GM12878 (cell line): ENCODE results near the gene RIC3. TPM values are rescaled to one million over a fixed set of nuclear protein-coding genes. Genes with fewer than 3 reads are reported as not detected.

Experiments
- CREB1 ChIP-seq: IDR thresholded peaks from 2 replicates; pipeline ENCODE4 v1.6.1; 2012; ENCODE audit warnings: low read depth, mild to moderate bottlenecking, inconsistent platforms
- EP300 ChIP-seq, 2 experiments: fragments of 150-350 bp in 1 of 2; IDR thresholded peaks; 2 replicates each; pipeline ENCODE4 v1.6.1; 2011 to 2012; ENCODE audit warnings: low read depth in 2 of 2, low read length in 2 of 2, borderline replicate concordance in 1 of 2, improper control_type of control experiment in 1 of 2, inconsistent platforms in 1 of 2; ENCODE audit not compliant: control insufficient read depth in 1 of 2
- FOXK2 ChIP-seq: fragments of 450-650 bp; IDR thresholded peaks from 2 replicates; pipeline ENCODE4 v1.6.1; 2017; ENCODE audit warnings: mild to moderate bottlenecking, moderate library complexity
- JUNB ChIP-seq: IDR thresholded peaks from 2 replicates; pipeline ENCODE4 v1.6.1; 2016; ENCODE audit warnings: antibody characterized with exemption, mild to moderate bottlenecking
- NR2F1 ChIP-seq: fragments of 450-650 bp; conservative IDR thresholded peaks from 2 replicates; pipeline ENCODE4 v1.6.1; 2017; ENCODE audit warnings: mild to moderate bottlenecking
- NRF1 ChIP-seq: conservative IDR thresholded peaks from 2 replicates; pipeline ENCODE4 v1.6.1; 2011; ENCODE audit warnings: mild to moderate bottlenecking, low read depth, low read length, improper control_type of control experiment
- PAX5 ChIP-seq: IDR thresholded peaks from 2 replicates; pipeline ENCODE4 v1.6.1; 2011; ENCODE audit warnings: low read depth, low read length, borderline replicate concordance
- TBL1XR1 ChIP-seq: IDR thresholded peaks from 2 replicates; pipeline ENCODE4 v1.6.1; 2012; ENCODE audit warnings: low read depth, low read length, improper control_type of control experiment
- YY1 ChIP-seq: IDR thresholded peaks from 2 replicates; pipeline ENCODE4 v1.6.1; 2011; ENCODE audit warnings: low read depth, mild to moderate bottlenecking, low read length
- polyA plus RNA-seq, 11 experiments: library from polyadenylated mRNA; depleted of rRNA in 4 of 11; unstranded in 6 of 11; stranded (reverse) in 5 of 11; fragments of >200 nt; fragmentation: Nextera tagmentation in 4 of 11; fragmentation: Illumina TruSeq in 1 of 11; extraction: Ambion mirVana in 4 of 11; extraction: Trizol in 1 of 11; gene quantifications; 1 replicate in 1 of 11; 2 replicates in 10 of 11; pipeline versions ENCODE4 v1.2.1 to v1.2.3, GENCODE V29; 2011 to 2016; ENCODE audit warnings: inconsistent platforms in 2 of 11, missing spikeins in 2 of 11, low read depth in 1 of 11
- total RNA-seq, 4 experiments: library from RNA; depleted of rRNA in 3 of 4; stranded (reverse); fragments of >200 nt in 3 of 4; fragmentation: Illumina TruSeq in 1 of 4; extraction: Trizol in 1 of 4; gene quantifications; 2 replicates each; pipeline versions ENCODE4 v1.2.1 to v1.2.3, GENCODE V29; 2013 to 2021
- TF ChIP-seq, protein P1 (sequence below): fragments of 450-650 bp; IDR thresholded peaks from 2 replicates; pipeline ENCODE4 v1.6.1; 2017; ENCODE audit warnings: mild to moderate bottlenecking, moderate library complexity
- TF ChIP-seq, protein P2 (sequence below): IDR thresholded peaks from 2 replicates; pipeline ENCODE4 v1.6.1; 2011; ENCODE audit warnings: low read depth, low read length, improper control_type of control experiment, borderline replicate concordance
- TF ChIP-seq, protein P3 (sequence below): fragments of 450-650 bp; IDR thresholded peaks from 2 replicates; pipeline ENCODE4 v1.6.1; 2016; ENCODE audit warnings: mild to moderate bottlenecking, moderate library complexity, borderline replicate concordance

Gene RIC3
- total and polyA plus RNA-seq, 10 of the 15 experiments (the other 5 are each of a cell fraction or from before 2014, with no cell fraction given): 0.90 to 8.9 (median 2.2) TPM

DNA sequence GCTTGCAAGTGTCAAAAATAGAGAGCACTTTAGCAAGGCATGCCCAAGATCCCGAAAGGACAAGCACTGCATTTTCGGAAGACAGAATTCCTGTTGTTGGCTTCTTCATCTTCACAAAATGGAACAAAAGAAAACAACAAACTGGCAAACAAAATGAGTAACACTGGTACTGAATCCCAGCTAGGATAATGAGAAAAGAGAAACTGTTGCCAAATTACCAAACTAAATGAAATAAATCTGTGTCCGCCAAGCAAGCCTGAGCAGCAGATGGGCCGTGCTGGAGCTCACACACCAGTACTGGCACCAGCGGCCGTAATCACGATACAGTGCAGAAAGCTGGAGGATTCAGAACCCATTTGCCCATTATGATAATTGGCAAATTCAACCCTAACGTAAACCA, 57.2 kb downstream of the RIC3 start (continued):
- TF ChIP-seq, protein P1, sequence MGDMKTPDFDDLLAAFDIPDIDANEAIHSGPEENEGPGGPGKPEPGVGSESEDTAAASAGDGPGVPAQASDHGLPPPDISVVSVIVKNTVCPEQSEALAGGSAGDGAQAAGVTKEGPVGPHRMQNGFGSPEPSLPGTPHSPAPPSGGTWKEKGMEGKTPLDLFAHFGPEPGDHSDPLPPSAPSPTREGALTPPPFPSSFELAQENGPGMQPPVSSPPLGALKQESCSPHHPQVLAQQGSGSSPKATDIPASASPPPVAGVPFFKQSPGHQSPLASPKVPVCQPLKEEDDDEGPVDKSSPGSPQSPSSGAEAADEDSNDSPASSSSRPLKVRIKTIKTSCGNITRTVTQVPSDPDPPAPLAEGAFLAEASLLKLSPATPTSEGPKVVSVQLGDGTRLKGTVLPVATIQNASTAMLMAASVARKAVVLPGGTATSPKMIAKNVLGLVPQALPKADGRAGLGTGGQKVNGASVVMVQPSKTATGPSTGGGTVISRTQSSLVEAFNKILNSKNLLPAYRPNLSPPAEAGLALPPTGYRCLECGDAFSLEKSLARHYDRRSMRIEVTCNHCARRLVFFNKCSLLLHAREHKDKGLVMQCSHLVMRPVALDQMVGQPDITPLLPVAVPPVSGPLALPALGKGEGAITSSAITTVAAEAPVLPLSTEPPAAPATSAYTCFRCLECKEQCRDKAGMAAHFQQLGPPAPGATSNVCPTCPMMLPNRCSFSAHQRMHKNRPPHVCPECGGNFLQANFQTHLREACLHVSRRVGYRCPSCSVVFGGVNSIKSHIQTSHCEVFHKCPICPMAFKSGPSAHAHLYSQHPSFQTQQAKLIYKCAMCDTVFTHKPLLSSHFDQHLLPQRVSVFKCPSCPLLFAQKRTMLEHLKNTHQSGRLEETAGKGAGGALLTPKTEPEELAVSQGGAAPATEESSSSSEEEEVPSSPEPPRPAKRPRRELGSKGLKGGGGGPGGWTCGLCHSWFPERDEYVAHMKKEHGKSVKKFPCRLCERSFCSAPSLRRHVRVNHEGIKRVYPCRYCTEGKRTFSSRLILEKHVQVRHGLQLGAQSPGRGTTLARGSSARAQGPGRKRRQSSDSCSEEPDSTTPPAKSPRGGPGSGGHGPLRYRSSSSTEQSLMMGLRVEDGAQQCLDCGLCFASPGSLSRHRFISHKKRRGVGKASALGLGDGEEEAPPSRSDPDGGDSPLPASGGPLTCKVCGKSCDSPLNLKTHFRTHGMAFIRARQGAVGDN: no peak
- TF ChIP-seq, protein P2, sequence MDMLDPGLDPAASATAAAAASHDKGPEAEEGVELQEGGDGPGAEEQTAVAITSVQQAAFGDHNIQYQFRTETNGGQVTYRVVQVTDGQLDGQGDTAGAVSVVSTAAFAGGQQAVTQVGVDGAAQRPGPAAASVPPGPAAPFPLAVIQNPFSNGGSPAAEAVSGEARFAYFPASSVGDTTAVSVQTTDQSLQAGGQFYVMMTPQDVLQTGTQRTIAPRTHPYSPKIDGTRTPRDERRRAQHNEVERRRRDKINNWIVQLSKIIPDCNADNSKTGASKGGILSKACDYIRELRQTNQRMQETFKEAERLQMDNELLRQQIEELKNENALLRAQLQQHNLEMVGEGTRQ: no peak
- TF ChIP-seq PAX5 (no peak), TBL1XR1 (no peak), JUNB (no peak), NR2F1 (no peak), CREB1 (no peak), NRF1 (no peak), YY1 (no peak), FOXK2 (no peak), EP300 (IDR thresholded peaks at IDR 0.05; ENCODE audit: borderline replicate concordance in 1 of 2, control insufficient read depth in 1 of 2, low read depth in 2 of 2, low read length in 2 of 2) (no peak)
- TF ChIP-seq, protein P3, sequence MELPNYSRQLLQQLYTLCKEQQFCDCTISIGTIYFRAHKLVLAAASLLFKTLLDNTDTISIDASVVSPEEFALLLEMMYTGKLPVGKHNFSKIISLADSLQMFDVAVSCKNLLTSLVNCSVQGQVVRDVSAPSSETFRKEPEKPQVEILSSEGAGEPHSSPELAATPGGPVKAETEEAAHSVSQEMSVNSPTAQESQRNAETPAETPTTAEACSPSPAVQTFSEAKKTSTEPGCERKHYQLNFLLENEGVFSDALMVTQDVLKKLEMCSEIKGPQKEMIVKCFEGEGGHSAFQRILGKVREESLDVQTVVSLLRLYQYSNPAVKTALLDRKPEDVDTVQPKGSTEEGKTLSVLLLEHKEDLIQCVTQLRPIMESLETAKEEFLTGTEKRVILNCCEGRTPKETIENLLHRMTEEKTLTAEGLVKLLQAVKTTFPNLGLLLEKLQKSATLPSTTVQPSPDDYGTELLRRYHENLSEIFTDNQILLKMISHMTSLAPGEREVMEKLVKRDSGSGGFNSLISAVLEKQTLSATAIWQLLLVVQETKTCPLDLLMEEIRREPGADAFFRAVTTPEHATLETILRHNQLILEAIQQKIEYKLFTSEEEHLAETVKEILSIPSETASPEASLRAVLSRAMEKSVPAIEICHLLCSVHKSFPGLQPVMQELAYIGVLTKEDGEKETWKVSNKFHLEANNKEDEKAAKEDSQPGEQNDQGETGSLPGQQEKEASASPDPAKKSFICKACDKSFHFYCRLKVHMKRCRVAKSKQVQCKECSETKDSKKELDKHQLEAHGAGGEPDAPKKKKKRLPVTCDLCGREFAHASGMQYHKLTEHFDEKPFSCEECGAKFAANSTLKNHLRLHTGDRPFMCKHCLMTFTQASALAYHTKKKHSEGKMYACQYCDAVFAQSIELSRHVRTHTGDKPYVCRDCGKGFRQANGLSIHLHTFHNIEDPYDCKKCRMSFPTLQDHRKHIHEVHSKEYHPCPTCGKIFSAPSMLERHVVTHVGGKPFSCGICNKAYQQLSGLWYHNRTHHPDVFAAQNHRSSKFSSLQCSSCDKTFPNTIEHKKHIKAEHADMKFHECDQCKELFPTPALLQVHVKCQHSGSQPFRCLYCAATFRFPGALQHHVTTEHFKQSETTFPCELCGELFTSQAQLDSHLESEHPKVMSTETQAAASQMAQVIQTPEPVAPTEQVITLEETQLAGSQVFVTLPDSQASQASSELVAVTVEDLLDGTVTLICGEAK: no peak
- TF ChIP-seq, all 136 proteins: peak for 0
